ENCODE results near the gene WHRN. TPM values are rescaled to one million over a fixed set of nuclear protein-coding genes. Genes with fewer than 3 reads are reported as not detected.

The WHRN gene
- total RNA-seq, 1 experiment from 2014 or later: 24.3 TPM

DNA sequence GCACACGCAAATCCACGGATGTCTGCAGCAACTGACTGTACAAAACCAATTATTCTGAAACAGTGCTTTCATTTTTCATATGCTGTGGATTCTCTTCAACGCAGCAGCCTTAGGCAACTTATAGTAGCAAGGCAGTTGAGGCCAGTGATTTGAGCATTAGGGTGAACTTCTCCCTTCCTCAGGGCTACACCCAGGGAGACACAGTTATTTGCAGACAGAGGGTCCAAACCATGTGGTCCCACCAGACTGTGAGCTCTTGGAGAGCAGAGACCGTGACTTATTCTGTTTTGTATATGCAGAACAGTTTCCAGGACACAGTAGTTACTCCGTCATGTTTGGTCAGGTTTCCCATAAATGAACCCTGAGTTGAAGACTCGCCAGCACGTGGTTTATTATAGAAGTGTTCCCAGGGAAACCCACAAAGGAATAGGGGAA, 19.0 kb upstream of the WHRN start:
- ATAC-seq (no peak), DNase-seq (ENCODE audit: low spot score) (no peak)
- CTCF ChIA-PET: interaction anchor here (1.5 kb wide), 1 partner anchor 14 kb away, joined by 5 read pairs; no protein-coding TSS in a partner anchor
- TF ChIP-seq CREM (CRISPR knock-in tag; IDR thresholded peaks at IDR 0.05): no peak
- TF ChIP-seq ZBTB21 (CRISPR knock-in tag; IDR thresholded peaks at IDR 0.05; ENCODE audit: borderline replicate concordance): no peak
- TF ChIP-seq ZNF317 (CRISPR knock-in tag; IDR thresholded peaks at IDR 0.05; ENCODE audit: borderline replicate concordance, low read depth): no peak
- no peak for TF ChIP-seq ETV6 (CRISPR knock-in tag; IDR thresholded peaks at IDR 0.05)
- TF ChIP-seq, protein P1, sequence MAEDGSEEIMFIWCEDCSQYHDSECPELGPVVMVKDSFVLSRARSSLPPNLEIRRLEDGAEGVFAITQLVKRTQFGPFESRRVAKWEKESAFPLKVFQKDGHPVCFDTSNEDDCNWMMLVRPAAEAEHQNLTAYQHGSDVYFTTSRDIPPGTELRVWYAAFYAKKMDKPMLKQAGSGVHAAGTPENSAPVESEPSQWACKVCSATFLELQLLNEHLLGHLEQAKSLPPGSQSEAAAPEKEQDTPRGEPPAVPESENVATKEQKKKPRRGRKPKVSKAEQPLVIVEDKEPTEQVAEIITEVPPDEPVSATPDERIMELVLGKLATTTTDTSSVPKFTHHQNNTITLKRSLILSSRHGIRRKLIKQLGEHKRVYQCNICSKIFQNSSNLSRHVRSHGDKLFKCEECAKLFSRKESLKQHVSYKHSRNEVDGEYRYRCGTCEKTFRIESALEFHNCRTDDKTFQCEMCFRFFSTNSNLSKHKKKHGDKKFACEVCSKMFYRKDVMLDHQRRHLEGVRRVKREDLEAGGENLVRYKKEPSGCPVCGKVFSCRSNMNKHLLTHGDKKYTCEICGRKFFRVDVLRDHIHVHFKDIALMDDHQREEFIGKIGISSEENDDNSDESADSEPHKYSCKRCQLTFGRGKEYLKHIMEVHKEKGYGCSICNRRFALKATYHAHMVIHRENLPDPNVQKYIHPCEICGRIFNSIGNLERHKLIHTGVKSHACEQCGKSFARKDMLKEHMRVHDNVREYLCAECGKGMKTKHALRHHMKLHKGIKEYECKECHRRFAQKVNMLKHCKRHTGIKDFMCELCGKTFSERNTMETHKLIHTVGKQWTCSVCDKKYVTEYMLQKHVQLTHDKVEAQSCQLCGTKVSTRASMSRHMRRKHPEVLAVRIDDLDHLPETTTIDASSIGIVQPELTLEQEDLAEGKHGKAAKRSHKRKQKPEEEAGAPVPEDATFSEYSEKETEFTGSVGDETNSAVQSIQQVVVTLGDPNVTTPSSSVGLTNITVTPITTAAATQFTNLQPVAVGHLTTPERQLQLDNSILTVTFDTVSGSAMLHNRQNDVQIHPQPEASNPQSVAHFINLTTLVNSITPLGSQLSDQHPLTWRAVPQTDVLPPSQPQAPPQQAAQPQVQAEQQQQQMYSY (CRISPR knock-in tag; IDR thresholded peaks at IDR 0.05): no peak
- no peak for TF ChIP-seq HMGA2 (CRISPR knock-in tag; IDR thresholded peaks at IDR 0.05)
- no peak overlapping the region for H3K27ac Mint-ChIP-seq
- H3K4me3 Mint-ChIP-seq: no peak overlapping the region
- H3K27me3 Mint-ChIP-seq (ENCODE audit: low read depth): peaks cover 39% of the 10 kb centered on the region
- H3K36me3 Mint-ChIP-seq: no peaks in the 10 kb centered on the region
- H3K4me1 Mint-ChIP-seq: no peaks in the 10 kb centered on the region
- POLR2A ChIA-PET: interaction anchor here (0.6 kb wide), 1 partner anchor 141 kb away, joined by 3 read pairs; no protein-coding TSS in a partner anchor
- H3K9me3 Mint-ChIP-seq: no peaks in the 10 kb centered on the region

DNA sequence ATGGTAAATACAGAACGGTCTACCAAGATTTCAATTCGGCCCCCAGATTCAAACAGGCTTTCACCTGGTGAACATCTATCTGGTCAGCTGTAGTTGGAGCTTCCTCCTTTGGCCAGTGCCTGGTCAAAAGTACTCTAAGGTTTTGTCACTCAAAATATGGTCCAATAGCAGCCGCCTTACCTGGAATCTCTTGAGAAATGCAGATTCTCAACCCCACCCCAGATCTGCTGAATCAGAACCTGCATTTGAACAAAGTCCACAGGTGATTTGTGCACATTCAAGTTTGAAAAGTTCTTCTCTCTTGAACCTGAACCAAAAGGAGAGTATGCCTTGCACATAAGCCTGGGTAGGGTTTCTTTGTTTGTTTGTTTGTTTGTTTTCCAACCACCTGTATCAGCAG, 17.6 kb upstream of the WHRN start:
- Mint-ChIP-seq H3K36me3 (no peaks in the 10 kb centered on the region), H3K27ac (no peak overlapping the region), H3K9me3 (peaks cover 3% of the 10 kb centered on the region), H3K27me3 (ENCODE audit: low read depth) (peaks cover 39% of the 10 kb centered on the region), H3K4me1 (no peaks in the 10 kb centered on the region), H3K4me3 (no peak overlapping the region)
- POLR2A ChIA-PET: no interaction called here
- no peak for DNase-seq (ENCODE audit: low spot score)
- no peak for TF ChIP-seq MYBL2 (CRISPR knock-in tag; IDR thresholded peaks at IDR 0.05)
- no peak for TF ChIP-seq EMX1 (CRISPR knock-in tag; IDR thresholded peaks at IDR 0.05)
- no peak for TF ChIP-seq ZNF232 (CRISPR knock-in tag; IDR thresholded peaks at IDR 0.05)
- TF ChIP-seq, protein P2, sequence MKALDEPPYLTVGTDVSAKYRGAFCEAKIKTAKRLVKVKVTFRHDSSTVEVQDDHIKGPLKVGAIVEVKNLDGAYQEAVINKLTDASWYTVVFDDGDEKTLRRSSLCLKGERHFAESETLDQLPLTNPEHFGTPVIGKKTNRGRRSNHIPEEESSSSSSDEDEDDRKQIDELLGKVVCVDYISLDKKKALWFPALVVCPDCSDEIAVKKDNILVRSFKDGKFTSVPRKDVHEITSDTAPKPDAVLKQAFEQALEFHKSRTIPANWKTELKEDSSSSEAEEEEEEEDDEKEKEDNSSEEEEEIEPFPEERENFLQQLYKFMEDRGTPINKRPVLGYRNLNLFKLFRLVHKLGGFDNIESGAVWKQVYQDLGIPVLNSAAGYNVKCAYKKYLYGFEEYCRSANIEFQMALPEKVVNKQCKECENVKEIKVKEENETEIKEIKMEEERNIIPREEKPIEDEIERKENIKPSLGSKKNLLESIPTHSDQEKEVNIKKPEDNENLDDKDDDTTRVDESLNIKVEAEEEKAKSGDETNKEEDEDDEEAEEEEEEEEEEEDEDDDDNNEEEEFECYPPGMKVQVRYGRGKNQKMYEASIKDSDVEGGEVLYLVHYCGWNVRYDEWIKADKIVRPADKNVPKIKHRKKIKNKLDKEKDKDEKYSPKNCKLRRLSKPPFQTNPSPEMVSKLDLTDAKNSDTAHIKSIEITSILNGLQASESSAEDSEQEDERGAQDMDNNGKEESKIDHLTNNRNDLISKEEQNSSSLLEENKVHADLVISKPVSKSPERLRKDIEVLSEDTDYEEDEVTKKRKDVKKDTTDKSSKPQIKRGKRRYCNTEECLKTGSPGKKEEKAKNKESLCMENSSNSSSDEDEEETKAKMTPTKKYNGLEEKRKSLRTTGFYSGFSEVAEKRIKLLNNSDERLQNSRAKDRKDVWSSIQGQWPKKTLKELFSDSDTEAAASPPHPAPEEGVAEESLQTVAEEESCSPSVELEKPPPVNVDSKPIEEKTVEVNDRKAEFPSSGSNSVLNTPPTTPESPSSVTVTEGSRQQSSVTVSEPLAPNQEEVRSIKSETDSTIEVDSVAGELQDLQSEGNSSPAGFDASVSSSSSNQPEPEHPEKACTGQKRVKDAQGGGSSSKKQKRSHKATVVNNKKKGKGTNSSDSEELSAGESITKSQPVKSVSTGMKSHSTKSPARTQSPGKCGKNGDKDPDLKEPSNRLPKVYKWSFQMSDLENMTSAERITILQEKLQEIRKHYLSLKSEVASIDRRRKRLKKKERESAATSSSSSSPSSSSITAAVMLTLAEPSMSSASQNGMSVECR (CRISPR knock-in tag; IDR thresholded peaks at IDR 0.05; ENCODE audit: borderline replicate concordance): no peak
- TF ChIP-seq, protein P3, sequence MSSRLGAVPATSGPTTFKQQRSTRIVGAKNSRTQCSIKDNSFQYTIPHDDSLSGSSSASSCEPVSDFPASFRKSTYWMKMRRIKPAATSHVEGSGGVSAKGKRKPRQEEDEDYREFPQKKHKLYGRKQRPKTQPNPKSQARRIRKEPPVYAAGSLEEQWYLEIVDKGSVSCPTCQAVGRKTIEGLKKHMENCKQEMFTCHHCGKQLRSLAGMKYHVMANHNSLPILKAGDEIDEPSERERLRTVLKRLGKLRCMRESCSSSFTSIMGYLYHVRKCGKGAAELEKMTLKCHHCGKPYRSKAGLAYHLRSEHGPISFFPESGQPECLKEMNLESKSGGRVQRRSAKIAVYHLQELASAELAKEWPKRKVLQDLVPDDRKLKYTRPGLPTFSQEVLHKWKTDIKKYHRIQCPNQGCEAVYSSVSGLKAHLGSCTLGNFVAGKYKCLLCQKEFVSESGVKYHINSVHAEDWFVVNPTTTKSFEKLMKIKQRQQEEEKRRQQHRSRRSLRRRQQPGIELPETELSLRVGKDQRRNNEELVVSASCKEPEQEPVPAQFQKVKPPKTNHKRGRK (CRISPR knock-in tag; IDR thresholded peaks at IDR 0.05; ENCODE audit: borderline replicate concordance): no peak
- CTCF ChIA-PET: interaction anchor here (0.8 to 3.5 kb wide), 2 partner anchors 16 to 131 kb away, joined by 4 to 13 read pairs; no protein-coding TSS in a partner anchor
- no peak for ATAC-seq

DNA sequence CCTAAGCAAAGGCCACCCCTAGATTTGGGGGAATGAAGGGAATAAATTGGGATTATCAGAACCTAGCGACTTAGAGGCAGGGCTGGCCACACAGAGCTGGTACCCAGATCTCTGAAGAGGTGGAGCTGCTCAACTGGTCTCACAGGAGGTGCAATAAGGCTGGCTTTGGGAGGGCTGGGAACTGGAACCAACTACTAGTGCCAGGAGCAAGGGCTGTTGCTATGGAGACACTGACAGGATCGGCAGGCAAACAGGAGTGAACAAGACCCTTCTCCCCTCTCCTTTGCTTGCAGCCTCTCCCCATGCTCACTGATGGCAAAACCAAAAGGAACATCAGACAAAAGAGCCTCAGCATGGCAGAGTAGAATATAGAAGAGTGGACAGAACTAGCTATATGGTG, 17.0 kb upstream of the WHRN start:
- ATAC-seq: no peak
- Mint-ChIP-seq H3K27ac (no peak overlapping the region), H3K36me3 (no peaks in the 10 kb centered on the region), H3K4me1 (no peaks in the 10 kb centered on the region), H3K4me3 (no peak overlapping the region), H3K9me3 (peaks cover 3% of the 10 kb centered on the region), H3K27me3 (ENCODE audit: low read depth) (peaks cover 38% of the 10 kb centered on the region)
- ChIA-PET CTCF (interaction anchor here (0.8 to 3.5 kb wide), 2 partner anchors 16 to 131 kb away, joined by 4 to 13 read pairs; no protein-coding TSS in a partner anchor), POLR2A (no interaction called here)
- no peak for DNase-seq (ENCODE audit: low spot score)
- TF ChIP-seq CREM (CRISPR knock-in tag; IDR thresholded peaks at IDR 0.05): no peak
- TF ChIP-seq NR1H2 (CRISPR knock-in tag; IDR thresholded peaks at IDR 0.05): no peak
- TF ChIP-seq, protein P4, sequence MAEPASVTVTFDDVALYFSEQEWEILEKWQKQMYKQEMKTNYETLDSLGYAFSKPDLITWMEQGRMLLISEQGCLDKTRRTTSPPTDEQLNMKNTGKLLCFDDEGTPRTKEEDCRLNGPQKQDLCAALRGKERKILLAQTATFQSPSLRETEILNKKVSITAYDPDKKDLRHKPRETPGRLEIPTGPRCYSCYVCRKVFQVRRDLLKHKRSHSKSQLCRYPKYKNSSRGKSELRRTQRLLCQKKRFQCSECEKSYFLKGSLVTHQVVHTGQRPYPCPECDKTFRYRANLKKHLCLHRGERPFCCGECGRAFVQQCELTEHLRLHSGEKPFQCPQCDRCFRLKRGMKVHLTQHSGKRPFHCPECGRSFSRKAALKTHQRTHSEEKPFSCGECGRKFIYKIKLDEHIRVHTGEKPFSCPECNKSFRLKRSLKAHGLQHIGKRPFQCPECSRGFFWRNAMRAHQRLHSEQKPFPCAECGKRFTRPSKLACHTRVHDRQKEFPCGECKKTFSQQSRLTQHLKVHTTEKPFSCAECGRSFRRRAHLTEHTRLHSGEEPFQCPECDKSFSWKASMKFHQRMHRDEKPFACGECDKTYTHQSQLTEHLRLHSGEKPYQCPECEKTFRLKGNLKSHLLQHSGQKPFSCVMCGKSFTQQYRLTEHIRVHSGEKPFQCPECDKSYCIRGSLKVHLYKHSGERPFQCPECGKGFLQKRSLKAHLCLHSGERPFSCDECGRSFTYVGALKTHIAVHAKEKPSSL (CRISPR knock-in tag; conservative IDR thresholded peaks at IDR 0.05): no peak
- no peak for TF ChIP-seq SOX15 (CRISPR knock-in tag; IDR thresholded peaks at IDR 0.05)
- TF ChIP-seq, protein P5, sequence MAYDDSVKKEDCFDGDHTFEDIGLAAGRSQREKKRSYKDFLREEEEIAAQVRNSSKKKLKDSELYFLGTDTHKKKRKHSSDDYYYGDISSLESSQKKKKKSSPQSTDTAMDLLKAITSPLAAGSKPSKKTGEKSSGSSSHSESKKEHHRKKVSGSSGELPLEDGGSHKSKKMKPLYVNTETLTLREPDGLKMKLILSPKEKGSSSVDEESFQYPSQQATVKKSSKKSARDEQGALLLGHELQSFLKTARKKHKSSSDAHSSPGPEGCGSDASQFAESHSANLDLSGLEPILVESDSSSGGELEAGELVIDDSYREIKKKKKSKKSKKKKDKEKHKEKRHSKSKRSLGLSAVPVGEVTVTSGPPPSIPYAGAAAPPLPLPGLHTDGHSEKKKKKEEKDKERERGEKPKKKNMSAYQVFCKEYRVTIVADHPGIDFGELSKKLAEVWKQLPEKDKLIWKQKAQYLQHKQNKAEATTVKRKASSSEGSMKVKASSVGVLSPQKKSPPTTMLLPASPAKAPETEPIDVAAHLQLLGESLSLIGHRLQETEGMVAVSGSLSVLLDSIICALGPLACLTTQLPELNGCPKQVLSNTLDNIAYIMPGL (CRISPR knock-in tag; IDR thresholded peaks at IDR 0.05): no peak
- TF ChIP-seq GTF2I (CRISPR knock-in tag; conservative IDR thresholded peaks at IDR 0.05): no peak
- TF ChIP-seq, protein P6, sequence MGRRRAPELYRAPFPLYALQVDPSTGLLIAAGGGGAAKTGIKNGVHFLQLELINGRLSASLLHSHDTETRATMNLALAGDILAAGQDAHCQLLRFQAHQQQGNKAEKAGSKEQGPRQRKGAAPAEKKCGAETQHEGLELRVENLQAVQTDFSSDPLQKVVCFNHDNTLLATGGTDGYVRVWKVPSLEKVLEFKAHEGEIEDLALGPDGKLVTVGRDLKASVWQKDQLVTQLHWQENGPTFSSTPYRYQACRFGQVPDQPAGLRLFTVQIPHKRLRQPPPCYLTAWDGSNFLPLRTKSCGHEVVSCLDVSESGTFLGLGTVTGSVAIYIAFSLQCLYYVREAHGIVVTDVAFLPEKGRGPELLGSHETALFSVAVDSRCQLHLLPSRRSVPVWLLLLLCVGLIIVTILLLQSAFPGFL (CRISPR knock-in tag; IDR thresholded peaks at IDR 0.05; ENCODE audit: borderline replicate concordance): no peak
